HepG2 (cell line): ENCODE results near the gene RTN3. TPM values are rescaled to one million over a fixed set of nuclear protein-coding genes. Genes with fewer than 3 reads are reported as not detected.

Experiments
- ATAC-seq: fragments of 200-7000 bp; cut with Tn5 transposase; 3 replicates; pipeline ENCODE4 v1.9.1; 2020; ENCODE audit warnings: mild to moderate bottlenecking, moderate library complexity
- BruUV-seq: library from RNA; stranded (reverse); fragments of 400-500 nt; replicated peaks from 2 replicates; lab custom pipeline; 2021; lab: Mats Ljungman, UMichigan
- CTCF ChIA-PET: fragments of 300-600 bp; formaldehyde crosslinking; extraction: SDS; loops from one replicate; lab custom pipeline; 2021; ENCODE audit warnings: low total read pairs, inconsistent platforms, low intra/inter-chr PET ratio; lab: Yijun Ruan, JAX
- POLR2A ChIA-PET: fragments of 350-600 bp; sonication (Branson Sonifier 250); formaldehyde crosslinking; loops from one replicate; lab custom pipeline; 2020; ENCODE audit warnings: antibody characterized with exemption, inconsistent platforms; lab: Yijun Ruan, JAX
- DNase-seq: peaks from one replicate; pipeline ENCODE4 v3.0.0-alpha.2; 2015; ENCODE audit warnings: low spot score
- FAIRE-seq: peaks from 3 replicates; lab custom pipeline; 2011; peaks lifted over from hg19 to GRCh38; lab: Jason Lieb, UNC
- H2AFZ ChIP-seq: one replicate; pipeline ENCODE4 v1.6.1; 2011; ENCODE audit warnings: low read length, inconsistent platforms
- H3K27ac ChIP-seq: fragments of 300-600 bp; 3 replicates; pipeline ENCODE4 v1.8.0; 2011; ENCODE audit warnings: mixed run types, mild to moderate bottlenecking, mixed read lengths, low read length, inconsistent platforms; ENCODE audit not compliant: insufficient read depth; ENCODE audit errors: extremely low read length
- H3K27me3 ChIP-seq, 2 experiments: fragments of 200-600 bp in 1 of 2; 2 replicates in 1 of 2; 3 replicates in 1 of 2; pipeline versions ENCODE4 v1.6.0 to v1.8.0; 2011; ENCODE audit warnings: low read length in 2 of 2, mild to moderate bottlenecking in 2 of 2, moderate library complexity in 2 of 2, inconsistent platforms in 1 of 2; ENCODE audit not compliant: insufficient read depth in 2 of 2, control insufficient read depth in 1 of 2
- H3K36me3 ChIP-seq, 2 experiments: fragments of 200-600 bp in 1 of 2; replicated peaks in 1 of 2; 2 replicates in 1 of 2; 3 replicates in 1 of 2; pipeline versions ENCODE4 v1.5.1 to v1.8.0; 2011; ENCODE audit warnings: low read length in 2 of 2, inconsistent platforms in 1 of 2; ENCODE audit not compliant: insufficient read depth in 2 of 2, control insufficient read depth in 1 of 2
- H3K4me1 ChIP-seq: 2 replicates; pipeline ENCODE4 v1.5.1; 2012; ENCODE audit warnings: low read length, inconsistent platforms; ENCODE audit not compliant: insufficient read depth
- H3K4me2 ChIP-seq: 2 replicates; pipeline ENCODE4 v1.6.0; 2011; ENCODE audit warnings: low read depth, low read length, inconsistent platforms
- H3K4me3 ChIP-seq, 3 experiments: fragments of 200-600 bp in 1 of 3; sonication (generic), shearing (Covaris generic) in 1 of 3; replicated peaks in 1 of 3; 2 replicates each; pipeline ENCODE4 v1.5.1; 2011 to 2016; ENCODE audit warnings: low read length in 3 of 3, inconsistent platforms in 2 of 3, low read depth in 2 of 3, mild to moderate bottlenecking in 2 of 3, control low read depth in 1 of 3, mixed read lengths in 1 of 3; ENCODE audit not compliant: insufficient read depth in 1 of 3
- H3K79me2 ChIP-seq: one replicate; pipeline ENCODE4 v1.6.1; 2011; ENCODE audit warnings: low read length, inconsistent platforms; ENCODE audit not compliant: insufficient read depth
- H3K9ac ChIP-seq: 2 replicates; pipeline ENCODE4 v1.6.0; 2011; ENCODE audit warnings: mild to moderate bottlenecking, low read depth, low read length, inconsistent platforms; ENCODE audit not compliant: insufficient read depth
- H3K9me3 ChIP-seq: 2 replicates; pipeline ENCODE4 v1.5.1; 2012; ENCODE audit warnings: mild to moderate bottlenecking, low read length
- H4K20me1 ChIP-seq: 2 replicates; pipeline ENCODE4 v1.6.0; 2011; ENCODE audit warnings: inconsistent platforms, mild to moderate bottlenecking, low read length, moderate library complexity; ENCODE audit not compliant: insufficient read depth
- ATF4 ChIP-seq, 2 experiments: fragments of 450-650 bp in 1 of 2; sonication (generic) in 1 of 2; formaldehyde crosslinking; IDR thresholded peaks; 2 replicates each; pipeline versions ENCODE4 v1.5.0 to v1.8.0; 2020 to 2022; ENCODE audit warnings: mild to moderate bottlenecking in 1 of 2, missing genetic modification reagents in 1 of 2
- ATF5 ChIP-seq: sonication (generic); formaldehyde crosslinking; IDR thresholded peaks from 2 replicates; pipeline ENCODE4 v1.4.0; 2020; ENCODE audit warnings: mild to moderate bottlenecking, low read depth, missing genetic modification reagents
- ELF4 ChIP-seq: sonication (generic); formaldehyde crosslinking; IDR thresholded peaks from 2 replicates; pipeline ENCODE4 v1.5.0; 2020; ENCODE audit warnings: missing genetic modification reagents, mild to moderate bottlenecking, moderate library complexity, borderline replicate concordance
- FOSL2 ChIP-seq: sonication (generic); formaldehyde crosslinking; IDR thresholded peaks from 2 replicates; pipeline ENCODE4 v1.4.0; 2020; ENCODE audit warnings: missing genetic modification reagents
- HIVEP1 ChIP-seq: sonication (generic); formaldehyde crosslinking; IDR thresholded peaks from 2 replicates; pipeline ENCODE4 v1.4.0; 2020; ENCODE audit warnings: mild to moderate bottlenecking, missing genetic modification reagents
- HNRNPK ChIP-seq: fragments of 200-400 bp; formaldehyde crosslinking; IDR thresholded peaks from 2 replicates; pipeline ENCODE4 v1.6.1; 2018; ENCODE audit warnings: low read length, low read depth, moderate library complexity, mild to moderate bottlenecking; ENCODE audit not compliant: poor library complexity, severe bottlenecking
- MAF1 ChIP-seq: sonication (generic); formaldehyde crosslinking; IDR thresholded peaks from 2 replicates; pipeline ENCODE4 v1.5.0; 2020; ENCODE audit warnings: missing genetic modification reagents, borderline replicate concordance
- MXI1 ChIP-seq: IDR thresholded peaks from 3 replicates; pipeline ENCODE4 v1.6.1; 2012; ENCODE audit warnings: low read depth, low read length, inconsistent platforms, borderline replicate concordance
- NFE2L1 ChIP-seq: sonication (generic); formaldehyde crosslinking; IDR thresholded peaks from 2 replicates; pipeline ENCODE4 v1.4.0; 2020; ENCODE audit warnings: missing genetic modification reagents, mild to moderate bottlenecking, borderline replicate concordance
- POLR2A ChIP-seq, 2 experiments: IDR thresholded peaks; 2 replicates each; pipeline ENCODE4 v1.6.1; 2011; ENCODE audit warnings: low read depth in 2 of 2, low read length in 2 of 2, mild to moderate bottlenecking in 1 of 2, moderate library complexity in 1 of 2; ENCODE audit not compliant: insufficient read depth in 1 of 2
- SIX4 ChIP-seq: sonication (generic); formaldehyde crosslinking; IDR thresholded peaks from 2 replicates; pipeline ENCODE4 v1.4.0; 2020; ENCODE audit warnings: missing genetic modification reagents
- SP1 ChIP-seq, 2 experiments: fragments of 450-650 bp in 1 of 2; sonication (generic) in 1 of 2; formaldehyde crosslinking in 1 of 2; IDR thresholded peaks; 2 replicates each; pipeline versions ENCODE4 v1.4.0 to v1.6.1; 2016 to 2020; ENCODE audit warnings: missing genetic modification reagents in 1 of 2
- THAP8 ChIP-seq: sonication (generic); formaldehyde crosslinking; IDR thresholded peaks from 2 replicates; pipeline ENCODE4 v1.5.1; 2020; ENCODE audit warnings: missing genetic modification reagents, mild to moderate bottlenecking, borderline replicate concordance
- ZBTB20 ChIP-seq: sonication (generic); formaldehyde crosslinking; IDR thresholded peaks from 2 replicates; pipeline ENCODE4 v1.8.1; 2023; ENCODE audit warnings: missing genetic modification reagents, low read depth, mild to moderate bottlenecking, borderline replicate concordance
- ZBTB21 ChIP-seq: sonication (generic); formaldehyde crosslinking; IDR thresholded peaks from 2 replicates; pipeline ENCODE4 v1.4.0; 2020; ENCODE audit warnings: missing genetic modification reagents
- ZKSCAN1 ChIP-seq: fragments of 150-350 bp; IDR thresholded peaks from 2 replicates; pipeline ENCODE4 v1.6.1; 2014; ENCODE audit warnings: low read length
- ZNF10 ChIP-seq: sonication (generic); formaldehyde crosslinking; IDR thresholded peaks from 2 replicates; pipeline ENCODE4 v1.4.0; 2020; ENCODE audit warnings: mild to moderate bottlenecking, low read depth, missing genetic modification reagents, borderline replicate concordance
- ZNF777 ChIP-seq: sonication (generic); formaldehyde crosslinking; IDR thresholded peaks from 2 replicates; pipeline ENCODE4 v1.4.0; 2020; ENCODE audit warnings: missing genetic modification reagents
- ZNF850 ChIP-seq: sonication (generic); formaldehyde crosslinking; conservative IDR thresholded peaks from 2 replicates; pipeline ENCODE4 v1.9.0; 2021; ENCODE audit warnings: mild to moderate bottlenecking, missing genetic modification reagents
- WGBS: methylation state at CpG from one replicate; pipeline ENCODE4 v1.1.6; 2017; ENCODE audit warnings: low lambda C conversion rate; 5-methylcytosine and 5-hydroxymethylcytosine counted together
- in situ Hi-C: cut with HindIII; loops from 2 replicates; pipeline ENCODE4 v1.10.0; 2017; ENCODE audit warnings: low pct_unique_long_range_greater_than_20kb; ENCODE audit not compliant: extremely low pct_ligation_motif_present
- intact Hi-C: fragments of 100-400 bp; cut with micrococcal nuclease; formaldehyde crosslinking; loops from one replicate; pipeline ENCODE4 v1.10.0; 2022; ENCODE audit not compliant: unreplicated experiment
- polyA plus RNA-seq, 8 experiments: library from polyadenylated mRNA; depleted of rRNA in 3 of 8; stranded (reverse) in 7 of 8; unstranded in 1 of 8; fragments of >200 nt; fragmentation: Illumina TruSeq in 4 of 8; extraction: Trizol in 4 of 8; gene quantifications; 2 replicates each; pipeline versions ENCODE4 v1.2.1 to v1.2.3, GENCODE V29; 2011 to 2016; ENCODE audit warnings: low read depth in 4 of 8, missing spikeins in 1 of 8, mixed read lengths in 1 of 8; ENCODE audit not compliant: insufficient read depth in 1 of 8
- total RNA-seq, 5 experiments: library from RNA; depleted of rRNA; stranded (reverse); fragments of >200 nt; fragmentation: Illumina TruSeq; extraction: Trizol; gene quantifications; 2 replicates each; pipeline ENCODE4 v1.2.3, GENCODE V29; 2016; ENCODE audit warnings: low read depth in 1 of 5

The RTN3 gene
- total and polyA plus RNA-seq, 2 of the 13 experiments (the other 11 are each of a cell fraction or from before 2014, with no cell fraction given): 32.2 to 41.1 TPM

GRCh38 chr11:63795066-63795465 lies 113.8 kb downstream of the RTN3 start:
- ChIA-PET POLR2A (no interaction called here), CTCF (no interaction called here)
- in situ Hi-C loops (no loop called here), intact Hi-C loops (no loop called here)
- 96% methylated on average over 11 of the region's 11 CpGs for WGBS
- Histone ChIP-seq H3K4me2 (no peak overlapping the region), H3K27me3 (no peaks in the 10 kb centered on the region), H3K79me2 (no peaks in the 10 kb centered on the region), H3K9ac (no peak overlapping the region), H3K4me1 (no peaks in the 10 kb centered on the region), H3K27ac (no peak overlapping the region), H4K20me1 (no peaks in the 10 kb centered on the region), H2AFZ (no peak overlapping the region), H3K4me3 (no peak overlapping the region), H3K36me3 (no peaks in the 10 kb centered on the region), H3K9me3 (peaks cover 12% of the 10 kb centered on the region)
- BruUV-seq: no TSS peak
- no peak for DNase-seq
- no peak for TF ChIP-seq HIVEP1 (CRISPR knock-in tag)
- no peak for TF ChIP-seq ATF4 (CRISPR knock-in tag; IDR thresholded peaks at IDR 0.05)
- TF ChIP-seq ATF5: no peak
- no peak for TF ChIP-seq FOSL2 (CRISPR knock-in tag)
- TF ChIP-seq ZKSCAN1: no peak
- no peak for TF ChIP-seq SIX4
- no peak for TF ChIP-seq NFE2L1 (CRISPR knock-in tag)
- no peak for ATAC-seq
- no peak for FAIRE-seq

- BruUV-seq: no TSS peak
- H2AFZ ChIP-seq: no peak overlapping the region
- in situ Hi-C loops: no loop called here
- H4K20me1 ChIP-seq: no peaks in the 10 kb centered on the region
- ChIA-PET CTCF (no interaction called here), POLR2A (no interaction called here)
- DNase-seq: no peak
- no peak overlapping the region for H3K9ac ChIP-seq
- FAIRE-seq: no peak
- H3K27ac ChIP-seq: no peak overlapping the region
- ATAC-seq: no peak
- intact Hi-C loops: no loop called here
- H3K9me3 ChIP-seq: no peaks in the 10 kb centered on the region
- no peaks in the 10 kb centered on the region for H3K36me3 ChIP-seq
- WGBS: 95% methylated on average over 5 of the region's 5 CpGs
- H3K4me2 ChIP-seq: no peak overlapping the region
- H3K4me1 ChIP-seq: peaks cover 7% of the 10 kb centered on the region
- H3K79me2 ChIP-seq: no peaks in the 10 kb centered on the region
- H3K27me3 ChIP-seq: no peaks in the 10 kb centered on the region
- H3K4me3 ChIP-seq: no peak overlapping the region
- TF ChIP-seq ZNF777 (CRISPR knock-in tag) (no peak), ZBTB20 (CRISPR knock-in tag) (no peak), ZNF10 (CRISPR knock-in tag) (no peak), MAF1 (CRISPR knock-in tag) (no peak), ELF4 (CRISPR knock-in tag) (no peak), THAP8 (no peak), MXI1 (no peak), POLR2A (IDR thresholded peaks at IDR 0.05; ENCODE audit: insufficient read depth in 1 of 2, low read depth in 2 of 2, low read length in 2 of 2) (no peak), SP1 (IDR thresholded peaks at IDR 0.05) (no peak), SP1 (CRISPR knock-in tag; IDR thresholded peaks at IDR 0.05) (no peak), ZNF850 (CRISPR knock-in tag) (no peak), ZBTB21 (CRISPR knock-in tag) (no peak), HNRNPK (no peak)
These were observed 119.6 kb downstream of the RTN3 start for GRCh38 chr11:63800921-63801320.
